H1 (cell line): ENCODE measurements around the gene PTTG1IP. TPM values are rescaled to one million over a fixed set of nuclear protein-coding genes. Genes with fewer than 3 reads are reported as not detected.
A peak's percentile ranks its signal among the peaks of the same experiment; 100 is the strongest.

Experiments
- CTCF ChIA-PET: fragments of 300-600 bp; sonication (Branson Sonifier 250); formaldehyde crosslinking; loops from one replicate; lab custom pipeline; 2021; ENCODE audit not compliant: partially characterized antibody; lab: Charles Lee
- POLR2A ChIA-PET: fragments of 300-600 bp; sonication (Branson Sonifier 250); formaldehyde crosslinking; loops from one replicate; lab custom pipeline; 2021; ENCODE audit warnings: inconsistent platforms; ENCODE audit not compliant: partially characterized antibody; lab: Charles Lee
- DNase-seq, 2 experiments: peaks; one replicate each; pipeline versions ENCODE4 v3.0.0 to v3.0.0-alpha.2; 2010 to 2022; ENCODE audit warnings: low spot score in 2 of 2, low read depth in 1 of 2, mixed read lengths in 1 of 2
- FAIRE-seq: peaks from 2 replicates; lab custom pipeline; 2011; peaks lifted over from hg19 to GRCh38; lab: Jason Lieb, UNC
- H2AFZ ChIP-seq: 2 replicates; pipeline ENCODE4 v1.8.1; 2012; ENCODE audit warnings: low read length, inconsistent platforms
- H2AK5ac ChIP-seq: 2 replicates; pipeline ENCODE4 v1.6.1; 2013; ENCODE audit warnings: low read depth, low read length
- H2BK120ac ChIP-seq: replicated peaks from 2 replicates; pipeline ENCODE3; 2013; ENCODE audit warnings: low read depth, low read length, inconsistent platforms
- H2BK12ac ChIP-seq: 2 replicates; pipeline ENCODE4 v1.6.1; 2013; ENCODE audit warnings: low read depth, low read length
- H2BK15ac ChIP-seq: 2 replicates; pipeline ENCODE4 v1.6.1; 2013; ENCODE audit warnings: low read length
- H2BK20ac ChIP-seq: 2 replicates; pipeline ENCODE4 v1.6.1; 2013; ENCODE audit warnings: low read length
- H2BK5ac ChIP-seq: 2 replicates; pipeline ENCODE4 v1.6.1; 2013; ENCODE audit warnings: low read depth, low read length
- H3K14ac ChIP-seq: 2 replicates; pipeline ENCODE4 v1.6.1; 2013; ENCODE audit warnings: inconsistent platforms; ENCODE audit not compliant: insufficient read length
- H3K18ac ChIP-seq: 2 replicates; pipeline ENCODE4 v1.6.1; 2013; ENCODE audit warnings: low read length; ENCODE audit errors: extremely low read depth
- H3K23ac ChIP-seq: 2 replicates; pipeline ENCODE4 v1.6.1; 2013; ENCODE audit warnings: inconsistent platforms; ENCODE audit not compliant: insufficient read length
- H3K23me2 ChIP-seq: 2 replicates; pipeline ENCODE4 v1.6.1; 2013; ENCODE audit warnings: low read depth, low read length
- H3K27ac ChIP-seq: 2 replicates; pipeline ENCODE4 v1.6.1; 2011; ENCODE audit warnings: low read depth, low read length, inconsistent platforms
- H3K27me3 ChIP-seq, 4 experiments: replicated peaks in 1 of 4; 1 replicate in 1 of 4; 2 replicates in 3 of 4; pipeline versions ENCODE4 v1.6.1 to v1.8.1; 2011 to 2013; ENCODE audit warnings: low read length in 3 of 4, mild to moderate bottlenecking in 3 of 4, inconsistent platforms in 2 of 4, mixed read lengths in 2 of 4, moderate library complexity in 1 of 4; ENCODE audit not compliant: control insufficient read depth in 3 of 4, insufficient read depth in 3 of 4; ENCODE audit errors: extremely low read depth in 1 of 4
- H3K36me3 ChIP-seq, 4 experiments: 2 replicates each; pipeline versions ENCODE4 v1.6.1 to v1.8.1; 2011 to 2013; ENCODE audit warnings: mild to moderate bottlenecking in 4 of 4, low read length in 3 of 4, moderate library complexity in 2 of 4, control low read depth in 1 of 4, inconsistent platforms in 1 of 4; ENCODE audit not compliant: insufficient read depth in 4 of 4, control insufficient read depth in 2 of 4
- H3K4ac ChIP-seq: replicated peaks from 2 replicates; pipeline ENCODE3; 2013; ENCODE audit warnings: low read length, low read depth, mixed read lengths, inconsistent platforms; ENCODE audit not compliant: insufficient read length
- H3K4me1 ChIP-seq, 4 experiments: replicated peaks in 1 of 4; 1 replicate in 1 of 4; 2 replicates in 3 of 4; pipeline versions ENCODE4 v1.6.1 to v1.8.1; 2011 to 2013; ENCODE audit warnings: low read length in 3 of 4, inconsistent platforms in 2 of 4, mixed read lengths in 1 of 4; ENCODE audit not compliant: insufficient read depth in 4 of 4, control insufficient read depth in 3 of 4
- H3K4me2 ChIP-seq, 2 experiments: 2 replicates each; pipeline versions ENCODE4 v1.6.1 to v1.8.1; 2011 to 2013; ENCODE audit warnings: low read depth in 2 of 2, low read length in 2 of 2, control low read depth in 1 of 2, inconsistent platforms in 1 of 2, mild to moderate bottlenecking in 1 of 2; ENCODE audit not compliant: insufficient read depth in 1 of 2
- H3K4me3 ChIP-seq, 4 experiments: fragments of 200-600, 300-600 bp in 1 of 4; sonication (generic), shearing (Covaris generic), sonication (Bioruptor Twin) in 1 of 4; 2 replicates each; pipeline versions ENCODE4 v1.5.1 to v1.8.1; 2011 to 2016; ENCODE audit warnings: low read length in 4 of 4, low read depth in 3 of 4, control low read depth in 2 of 4, inconsistent platforms in 2 of 4, mild to moderate bottlenecking in 2 of 4, mixed read lengths in 1 of 4, moderate library complexity in 1 of 4; ENCODE audit not compliant: insufficient read depth in 2 of 4; ENCODE audit errors: extremely low read depth in 1 of 4
- H3K56ac ChIP-seq: replicated peaks from 2 replicates; pipeline ENCODE3; 2013; ENCODE audit warnings: low read depth, mild to moderate bottlenecking, mixed read lengths, low read length, inconsistent platforms; ENCODE audit not compliant: insufficient read length
- H3K79me1 ChIP-seq: 2 replicates; pipeline ENCODE4 v1.6.1; 2013; ENCODE audit warnings: low read depth, low read length, control low read depth
- H3K79me2 ChIP-seq, 2 experiments: 2 replicates each; pipeline versions ENCODE4 v1.6.1 to v1.8.1; 2012 to 2013; ENCODE audit warnings: low read length in 2 of 2, mild to moderate bottlenecking in 2 of 2, inconsistent platforms in 1 of 2; ENCODE audit not compliant: insufficient read depth in 2 of 2, control insufficient read depth in 1 of 2
- H3K9ac ChIP-seq, 4 experiments: replicated peaks in 1 of 4; 1 replicate in 1 of 4; 2 replicates in 3 of 4; pipeline versions ENCODE4 v1.6.1 to v1.8.1; 2011 to 2013; ENCODE audit warnings: low read depth in 3 of 4, low read length in 3 of 4, control low read depth in 2 of 4, mild to moderate bottlenecking in 2 of 4, moderate library complexity in 2 of 4, inconsistent platforms in 1 of 4; ENCODE audit errors: extremely low read depth in 1 of 4
- H3K9me3 ChIP-seq, 2 experiments: 2 replicates each; pipeline versions ENCODE4 v1.6.1 to v1.8.1; 2012 to 2013; ENCODE audit warnings: mild to moderate bottlenecking in 2 of 2, moderate library complexity in 2 of 2, control low read depth in 1 of 2, inconsistent platforms in 1 of 2, low read depth in 1 of 2, low read length in 1 of 2, mixed read lengths in 1 of 2; ENCODE audit not compliant: insufficient read depth in 2 of 2
- H4K20me1 ChIP-seq, 2 experiments: replicated peaks in 1 of 2; 2 replicates each; pipeline versions ENCODE3 to v1.8.1; 2011 to 2013; ENCODE audit warnings: inconsistent platforms in 2 of 2, low read length in 2 of 2, mild to moderate bottlenecking in 1 of 2; ENCODE audit not compliant: insufficient read depth in 2 of 2, control insufficient read depth in 1 of 2
- H4K5ac ChIP-seq: 2 replicates; pipeline ENCODE4 v1.6.1; 2013; ENCODE audit warnings: low read length, low read depth, mixed read lengths, inconsistent platforms; ENCODE audit not compliant: insufficient read length
- H4K8ac ChIP-seq: 2 replicates; pipeline ENCODE4 v1.8.0; 2013; ENCODE audit warnings: mild to moderate bottlenecking, moderate library complexity, low read length, inconsistent platforms; ENCODE audit not compliant: insufficient read depth; ENCODE audit errors: extremely low read depth
- H4K91ac ChIP-seq: replicated peaks from 2 replicates; pipeline ENCODE3; 2013; ENCODE audit warnings: low read length, mixed read lengths, inconsistent platforms; ENCODE audit not compliant: insufficient read length
- ATF2 ChIP-seq: IDR thresholded peaks from 2 replicates; pipeline ENCODE4 v1.6.1; 2012; ENCODE audit warnings: low read length, inconsistent platforms
- ATF3 ChIP-seq: IDR thresholded peaks from 2 replicates; pipeline ENCODE4 v1.6.1; 2011; ENCODE audit warnings: low read depth, mild to moderate bottlenecking, low read length; ENCODE audit not compliant: insufficient read depth
- BACH1 ChIP-seq: IDR thresholded peaks from 2 replicates; pipeline ENCODE4 v1.6.1; 2012; ENCODE audit warnings: low read length, improper control_type of control experiment
- EGR1 ChIP-seq: IDR thresholded peaks from 2 replicates; pipeline ENCODE4 v1.6.1; 2011; ENCODE audit warnings: low read depth, low read length, borderline replicate concordance
- RNF2 ChIP-seq: fragments of 200-900, 300-1000 bp; sonication (generic); IDR thresholded peaks from 2 replicates; pipeline ENCODE4 v1.7.1; 2016; ENCODE audit warnings: borderline replicate concordance, low read depth, mild to moderate bottlenecking, antibody characterized with exemption, low read length; ENCODE audit not compliant: poor library complexity, severe bottlenecking; ENCODE audit errors: missing control alignments
- RXRA ChIP-seq: IDR thresholded peaks from 2 replicates; pipeline ENCODE4 v1.6.1; 2011; ENCODE audit warnings: low read depth, mild to moderate bottlenecking, low read length, moderate library complexity; ENCODE audit not compliant: insufficient read depth
- TAF7 ChIP-seq: optimal IDR thresholded peaks from 2 replicates; pipeline ENCODE3; 2011; ENCODE audit warnings: low read depth, mild to moderate bottlenecking, inconsistent platforms, low read length, moderate library complexity, borderline replicate concordance
- USF2 ChIP-seq: IDR thresholded peaks from 2 replicates; pipeline ENCODE4 v1.6.1; 2011; ENCODE audit warnings: low read length, improper control_type of control experiment
- YY1 ChIP-seq: IDR thresholded peaks from 2 replicates; pipeline ENCODE4 v1.6.1; 2011; ENCODE audit warnings: low read depth, mild to moderate bottlenecking, low read length
- WGBS, 2 experiments: shearing (Covaris generic) in 1 of 2; methylation state at CpG; one replicate each; pipeline versions ENCODE4 v1.1.6 to v1.1.7; 2013 to 2015; ENCODE audit warnings: low lambda C conversion rate in 2 of 2, mixed read lengths in 2 of 2, inconsistent platforms in 1 of 2, low coverage in 1 of 2, missing lambda C conversion rate in 1 of 2; ENCODE audit not compliant: insufficient replicate concordance in 2 of 2, insufficient coverage in 1 of 2, insufficient read length in 1 of 2; ENCODE audit errors: extremely low coverage in 1 of 2, missing lambda C conversion rate in 1 of 2; 5-methylcytosine and 5-hydroxymethylcytosine counted together
- polyA plus RNA-seq, 7 experiments: library from polyadenylated mRNA; depleted of rRNA in 3 of 7; stranded (reverse) in 5 of 7; unstranded in 2 of 7; fragments of >200 nt in 5 of 7; fragments of 200-250 nt in 2 of 7; gene quantifications; 1 replicate in 5 of 7; 2 replicates in 1 of 7; 4 replicates in 1 of 7; pipeline versions ENCODE4 v1.2.1 to v1.2.3, GENCODE V29; 2011 to 2013; ENCODE audit warnings: missing spikeins in 2 of 7, mixed read lengths in 2 of 7
- total RNA-seq: library from RNA; stranded (reverse); fragmentation: NEBNext Ultra II Directional; extraction: Animal tissue kit (Norgen Biotek cat#: 25700); gene quantifications from 2 replicates; pipeline ENCODE4 v1.2.1, GENCODE V29; 2021

Gene PTTG1IP
- total and polyA plus RNA-seq, 2 of the 8 experiments (the other 6 are each of a cell fraction or from before 2014, with no cell fraction given) = 90.8 to 130 TPM

- H3K27me3 ChIP-seq = peaks cover 0 to 10% (median 7%) of the 10 kb centered on the region in 4 experiments; a peak in 5 of 7 replicates
- peaks cover 10 to 30% of the 10 kb centered on the region in 2 experiments for H4K20me1 ChIP-seq
Observed at GRCh38 chr21:44815225-44815624, 58.3 kb downstream of the PTTG1IP start.

More at GRCh38 chr21:44815225-44815624, 58.3 kb downstream of the PTTG1IP start:
- peaks cover 20% of the 10 kb centered on the region for H3K79me1 ChIP-seq
- H3K9me3 ChIP-seq = peaks cover 12 to 18% of the 10 kb centered on the region in 2 experiments; a peak in 3 of 4 replicates
- 81% methylated on average over 8 of the region's 8 CpGs; no CpG with 5 or more reads in 1 of the 2 experiments for WGBS, 2 experiments
- H3K79me2 ChIP-seq = peaks cover 10 to 63% of the 10 kb centered on the region in 2 experiments
- H3K18ac ChIP-seq = no peak overlapping the region
- POLR2A ChIA-PET = interaction anchor here (0.8 to 4.4 kb wide), 5 partner anchors 13 to 143 kb away, joined by 3 to 72 read pairs (median 3); partner anchors contain the start of genes PTTG1IP and UBE2G2
- no peak overlapping the region for H4K5ac ChIP-seq
- H3K4me2 ChIP-seq = 0 out of 4 replicates have a peak overlapping the region, but pooled peaks of 1 of the 2 experiments have one; percentile 8
- no peak overlapping the region for H3K14ac ChIP-seq
- H3K23ac ChIP-seq = no peak overlapping the region
- H2AK5ac ChIP-seq = no peak overlapping the region
- DNase-seq = no peak
- no peak overlapping the region for H3K56ac ChIP-seq
- H2BK120ac ChIP-seq = no peak overlapping the region
- no peak overlapping the region for H2BK12ac ChIP-seq
- H2BK5ac ChIP-seq = no peak overlapping the region
- no peak overlapping the region for H3K9ac ChIP-seq
- H3K23me2 ChIP-seq = peaks cover 13% of the 10 kb centered on the region; the same call in 1 of the 2 replicates
- FAIRE-seq = no peak
- H3K4me3 ChIP-seq = no peak overlapping the region
- H2AFZ ChIP-seq = no peak overlapping the region
- no peak for TF ChIP-seq EGR1
- no peak for TF ChIP-seq TAF7
- TF ChIP-seq ATF3 = no peak
- no peak for TF ChIP-seq BACH1
- TF ChIP-seq YY1 = no peak
- no peak for TF ChIP-seq USF2
- TF ChIP-seq RXRA = no peak
- TF ChIP-seq ATF2 = no peak
- TF ChIP-seq RNF2 = no peak
- H4K91ac ChIP-seq = no peak overlapping the region
- peak overlapping the region; percentile 83; the same call in 1 of the 2 replicates for H4K8ac ChIP-seq
- no peak overlapping the region for H2BK15ac ChIP-seq
- H2BK20ac ChIP-seq = no peak overlapping the region
- CTCF ChIA-PET = interaction anchor here (0.8 to 1.5 kb wide), 4 partner anchors 13 to 22 kb away, joined by 3 to 8 read pairs (median 4); partner anchors contain the start of gene UBE2G2
- peaks cover 0 to 18% (median 5%) of the 10 kb centered on the region in 4 experiments; a peak in 4 of 7 replicates for H3K4me1 ChIP-seq
- H3K4ac ChIP-seq = no peak overlapping the region
- H3K27ac ChIP-seq = no peak overlapping the region
- peaks cover 0 to 3% (median 0%) of the 10 kb centered on the region in 4 experiments; a peak in 2 of 8 replicates for H3K36me3 ChIP-seq
